Coronary artery (tissue), 2 donors: ENCODE measurements around the gene VPS35L.

Experiments used
- DNase-seq: peaks from one replicate; pipeline ENCODE4 v3.0.0-alpha.2; 2017; ENCODE audit warnings: low spot score
- H3K27ac ChIP-seq, 2 donors: fragments of 200-600 bp; sonication (generic); one replicate each; pipeline ENCODE4 v1.5.1; 2016 to 2019
- H3K4me3 ChIP-seq: fragments of 200-600 bp; sonication (generic); 2 replicates; pipeline ENCODE4 v1.5.1; 2016; ENCODE audit warnings: mild to moderate bottlenecking, moderate library complexity
- CTCF ChIP-seq: fragments of 200-600 bp; sonication (generic); IDR thresholded peaks from one replicate; pipeline ENCODE4 v1.5.1; 2019; ENCODE audit warnings: antibody characterized with exemption

Gene VPS35L

GRCh38 chr16:19745286-19746010 is 189.9 kb downstream of the VPS35L start:
- Histone ChIP-seq H3K27ac (no peak overlapping the region), H3K4me3 (no peak overlapping the region)
- DNase-seq, result no peak
- TF ChIP-seq CTCF, result no peak

GRCh38 chr16:19746561-19746960 is 191.1 kb downstream of the VPS35L start:
- no peak for DNase-seq
- Histone ChIP-seq H3K4me3 (no peak overlapping the region), H3K27ac (no peak overlapping the region)
- TF ChIP-seq CTCF, result no peak

GRCh38 chr16:19748389-19749168 is 193.1 kb downstream of the VPS35L start:
- no peak for TF ChIP-seq CTCF
- no peak overlapping the region for H3K27ac ChIP-seq
- DNase-seq, result no peak
- H3K4me3 ChIP-seq, result no peak overlapping the region

GRCh38 chr16:19749571-19750080 is 194.1 kb downstream of the VPS35L start:
- TF ChIP-seq CTCF, result no peak
- H3K27ac ChIP-seq, result no peak overlapping the region
- DNase-seq, result no peak

More at GRCh38 chr16:19749571-19750080, 194.1 kb downstream of the VPS35L start:
- H3K4me3 ChIP-seq, result no peak overlapping the region
